ENCODE results near the gene DNAH3. TPM values are rescaled to one million over a fixed set of nuclear protein-coding genes. Genes with fewer than 3 reads are reported as not detected.
"Not testable (repeated sequence)": the region's sequence is repeated elsewhere in the genome, so short reads cannot be mapped to it uniquely, and the experiment has no call there.

The DNAH3 gene
- total RNA-seq, 4 donors from 2014 or later = under 0.01 to 2.1 (median 0.93) TPM

- no peaks in the 10 kb centered on the region for H3K9me3 ChIP-seq
- TF ChIP-seq POLR2A (IDR thresholded peaks at IDR 0.05) = no peak
- peak; percentile 8 to 28 (median 18) for TF ChIP-seq CTCF (IDR thresholded peaks at IDR 0.05)
- no peaks in the 10 kb centered on the region for H3K36me3 ChIP-seq
- DNase-seq = no peak
- no peak overlapping the region for H3K4me3 ChIP-seq
- H3K27ac ChIP-seq = no peak overlapping the region
- no peaks in the 10 kb centered on the region for H3K4me1 ChIP-seq
- intact Hi-C loops (cut with DNase I; ENCODE audit: low total_unique reads) = no loop called here
- no peaks in the 10 kb centered on the region for H3K27me3 ChIP-seq
Observed at GRCh38 chr16:21001262-21001661, 149.4 kb downstream of the DNAH3 start.

GRCh38 chr16:20997147-20997546, 153.5 kb downstream of the DNAH3 start:
- no peak overlapping the region for H3K4me3 ChIP-seq
- intact Hi-C loops (cut with DNase I; ENCODE audit: low total_unique reads) = no loop called here
- H3K9me3 ChIP-seq = no peaks in the 10 kb centered on the region
- H3K27ac ChIP-seq = no peak overlapping the region
- TF ChIP-seq POLR2A (IDR thresholded peaks at IDR 0.05) = no peak
- TF ChIP-seq CTCF (IDR thresholded peaks at IDR 0.05) = no peak
- H3K27me3 ChIP-seq = no peaks in the 10 kb centered on the region
- no peak for DNase-seq
- no peaks in the 10 kb centered on the region for H3K36me3 ChIP-seq
- H3K4me1 ChIP-seq = no peaks in the 10 kb centered on the region

- Histone ChIP-seq H3K4me1 (no peaks in the 10 kb centered on the region), H3K4me3 (no peak overlapping the region), H3K27ac (no peak overlapping the region), H3K27me3 (no peaks in the 10 kb centered on the region), H3K9me3 (no peaks in the 10 kb centered on the region), H3K36me3 (no peaks in the 10 kb centered on the region)
- TF ChIP-seq CTCF (IDR thresholded peaks at IDR 0.05) = no peak
- no peak for TF ChIP-seq POLR2A (IDR thresholded peaks at IDR 0.05)
- intact Hi-C loops (cut with DNase I; ENCODE audit: low total_unique reads) = no loop called here
- no peak for DNase-seq
Observed at GRCh38 chr16:20995711-20996110, 154.9 kb downstream of the DNAH3 start.

GRCh38 chr16:20989496-20990070, 161.1 kb downstream of the DNAH3 start:
- H3K4me1 ChIP-seq; H3K27ac ChIP-seq; H3K4me3 ChIP-seq; H3K27me3 ChIP-seq; DNase-seq; intact Hi-C loops (cut with DNase I; ENCODE audit: low total_unique reads); H3K36me3 ChIP-seq; H3K9me3 ChIP-seq: not testable (repeated sequence)

- no peak for TF ChIP-seq CTCF (IDR thresholded peaks at IDR 0.05)
- TF ChIP-seq POLR2A (IDR thresholded peaks at IDR 0.05) = no peak
- Histone ChIP-seq H3K27ac (no peak overlapping the region), H3K27me3 (no peaks in the 10 kb centered on the region), H3K9me3 (no peaks in the 10 kb centered on the region), H3K36me3 (no peaks in the 10 kb centered on the region), H3K4me1 (no peaks in the 10 kb centered on the region), H3K4me3 (no peak overlapping the region)
- DNase-seq = no peak
- intact Hi-C loops (cut with DNase I; ENCODE audit: low total_unique reads) = no loop called here
Observed at GRCh38 chr16:20987049-20987448, 163.6 kb downstream of the DNAH3 start.

- no peaks in the 10 kb centered on the region for H3K36me3 ChIP-seq
- H3K9me3 ChIP-seq = no peaks in the 10 kb centered on the region
- intact Hi-C loops (cut with DNase I; ENCODE audit: low total_unique reads) = no loop called here
- H3K27ac ChIP-seq = no peak overlapping the region
- no peak for TF ChIP-seq POLR2A (IDR thresholded peaks at IDR 0.05)
- TF ChIP-seq CTCF (IDR thresholded peaks at IDR 0.05) = no peak
- no peak overlapping the region for H3K4me3 ChIP-seq
- no peak for DNase-seq
- no peaks in the 10 kb centered on the region for H3K4me1 ChIP-seq
- H3K27me3 ChIP-seq = no peaks in the 10 kb centered on the region
Observed at GRCh38 chr16:20984019-20984418, 166.6 kb downstream of the DNAH3 start.
